Choroid plexus epithelial cell (primary cell): ENCODE results near the gene SMARCB1.
A peak's percentile ranks its signal among the peaks of the same experiment; 100 is the strongest.

Source experiments
- DNase-seq: peaks from one replicate; pipeline ENCODE4 v3.0.0-alpha.2; 2010; ENCODE audit warnings: low read depth
- H3K4me3 ChIP-seq: 2 replicates; pipeline ENCODE4 v1.5.1; 2011; ENCODE audit warnings: low read depth, mild to moderate bottlenecking, control low read depth, low read length, moderate library complexity
- CTCF ChIP-seq: conservative IDR thresholded peaks from 2 replicates; pipeline ENCODE4 v1.5.1; 2011; ENCODE audit warnings: low read depth, mild to moderate bottlenecking, control low read depth, inconsistent platforms, low read length, moderate library complexity

SMARCB1 gene

GRCh38 chr22:23835484-23836144, 48.8 kb downstream of the SMARCB1 start:
- no peak overlapping the region for H3K4me3 ChIP-seq
- TF ChIP-seq CTCF, result no peak
- DNase-seq, result no peak

- H3K4me3 ChIP-seq, result no peak overlapping the region
- no peak for DNase-seq
- no peak for TF ChIP-seq CTCF
Observed at GRCh38 chr22:23836281-23836680, 49.5 kb downstream of the SMARCB1 start.

GRCh38 chr22:23836692-23837495, 50.1 kb downstream of the SMARCB1 start:
- H3K4me3 ChIP-seq, result no peak overlapping the region
- TF ChIP-seq CTCF, result no peak
- no peak for DNase-seq

GRCh38 chr22:23837496-23837859, 50.7 kb downstream of the SMARCB1 start:
- no peak for TF ChIP-seq CTCF
- DNase-seq, result no peak
- H3K4me3 ChIP-seq, result no peak overlapping the region

- DNase-seq, result no peak
- TF ChIP-seq CTCF, result no peak
- H3K4me3 ChIP-seq, result no peak overlapping the region
Observed at GRCh38 chr22:23837911-23838680, 51.3 kb downstream of the SMARCB1 start.

- peak; percentile 99 for DNase-seq
- TF ChIP-seq CTCF, result no peak
- H3K4me3 ChIP-seq, result peak within 1 kb of the TSS; percentile 54
Observed at GRCh38 chr22:23838681-23839468, 52.1 kb downstream of the SMARCB1 start, which contains the start of gene DERL3. TSS of gene DERL3 (minus strand) at chr22:23839006. CDS start at chr22:23838987, 19 bp downstream.
